A549 (cell line): ENCODE results near the gene FAM78A. TPM values are rescaled to one million over a fixed set of nuclear protein-coding genes. Genes with fewer than 3 reads are reported as not detected.

Experiments
- ATAC-seq, 2 experiments: fragments of 200-7000 bp in 1 of 2; fragments of >200 bp in 1 of 2; cut with Nextera tagmentation in 1 of 2; cut with Tn5 transposase in 1 of 2; 3 replicates each; pipeline versions ENCODE4 v1.8.0 to v1.9.1; 2018 to 2020; ENCODE audit warnings: mild to moderate bottlenecking in 1 of 2, moderate library complexity in 1 of 2
- CTCF ChIA-PET: fragments of 300-600 bp; sonication (Branson Sonifier 250); formaldehyde crosslinking; extraction: SDS; loops from one replicate; lab custom pipeline; 2021; ENCODE audit warnings: antibody characterized with exemption, inconsistent platforms; lab: Yijun Ruan, JAX
- POLR2A ChIA-PET: fragments of 350-600 bp; formaldehyde crosslinking; extraction: SDS; loops from one replicate; lab custom pipeline; 2021; ENCODE audit warnings: antibody characterized with exemption, inconsistent platforms; lab: Yijun Ruan, JAX
- DNase-seq, 2 experiments: peaks; one replicate each; pipeline versions ENCODE4 v3.0.0 to v3.0.0-alpha.2; 2011 to 2016; ENCODE audit warnings: low read depth in 1 of 2, low spot score in 1 of 2
- FAIRE-seq: peaks from 2 replicates; lab custom pipeline; 2011; peaks lifted over from hg19 to GRCh38; lab: Jason Lieb, UNC
- H3K27ac ChIP-seq, 2 experiments: fragments of >200 bp; sonication (Bioruptor Twin); formaldehyde crosslinking; 3 replicates each; pipeline ENCODE4 v1.5.1; 2016 to 2017
- H3K4me1 ChIP-seq: fragments of >200 bp; sonication (Bioruptor Twin); formaldehyde crosslinking; 3 replicates; pipeline ENCODE4 v1.6.1; 2016
- H3K4me2 ChIP-seq: fragments of >200 bp; sonication (Bioruptor Twin); formaldehyde crosslinking; 3 replicates; pipeline ENCODE4 v1.6.1; 2016
- H3K4me3 ChIP-seq: fragments of >200 bp; sonication (Bioruptor Twin); formaldehyde crosslinking; 3 replicates; pipeline ENCODE4 v1.5.1; 2016
- H3K9me3 ChIP-seq: fragments of >200 bp; sonication (Bioruptor Twin); formaldehyde crosslinking; 3 replicates; pipeline ENCODE4 v1.6.1; 2016
- EHMT2 ChIP-seq: fragments of 200-600 bp; sonication (generic); IDR thresholded peaks from 2 replicates; pipeline ENCODE4 v1.6.1; 2016; ENCODE audit warnings: antibody characterized with exemption, low read depth, mild to moderate bottlenecking, moderate library complexity
- ELK1 ChIP-seq: fragments of 150-350 bp; IDR thresholded peaks from 2 replicates; pipeline ENCODE4 v1.6.1; 2014; ENCODE audit warnings: low read depth, mild to moderate bottlenecking, low read length
- HEYL ChIP-seq: fragments of 250-450 bp; sonication (Bioruptor Pico); IDR thresholded peaks from 2 replicates; pipeline ENCODE4 v1.8.0; 2021; ENCODE audit warnings: mild to moderate bottlenecking, moderate library complexity
- HOXA7 ChIP-seq: fragments of 250-450 bp; sonication (Bioruptor Pico); IDR thresholded peaks from 2 replicates; pipeline ENCODE4 v1.5.0; 2020; ENCODE audit warnings: mild to moderate bottlenecking, moderate library complexity
- HOXB5 ChIP-seq: fragments of 250-450 bp; sonication (Bioruptor Pico); IDR thresholded peaks from 2 replicates; pipeline ENCODE4 v1.5.0; 2020; ENCODE audit warnings: mild to moderate bottlenecking, moderate library complexity
- JUN ChIP-seq, 2 experiments: fragments of >200 bp; sonication (Bioruptor Twin); formaldehyde crosslinking; IDR thresholded peaks; 2 replicates in 1 of 2; 3 replicates in 1 of 2; pipeline ENCODE4 v1.6.1; 2016 to 2017
- MAFK ChIP-seq: fragments of 450-650 bp; IDR thresholded peaks from 2 replicates; pipeline ENCODE4 v1.6.1; 2014; ENCODE audit not compliant: partially characterized antibody
- MYC ChIP-seq: IDR thresholded peaks from 2 replicates; pipeline ENCODE4 v1.6.1; 2012; ENCODE audit warnings: mild to moderate bottlenecking, inconsistent platforms, low read length, improper control_type of control experiment, borderline replicate concordance
- NFE2L2 ChIP-seq: fragments of 150-350 bp; conservative IDR thresholded peaks from 2 replicates; pipeline ENCODE4 v1.6.1; 2014; ENCODE audit warnings: low read length
- NR3C1 ChIP-seq: fragments of >200 bp; sonication (Bioruptor Twin); formaldehyde crosslinking; IDR thresholded peaks from 3 replicates; pipeline ENCODE4 v1.6.1; 2017
- PBX3 ChIP-seq: IDR thresholded peaks from 2 replicates; pipeline ENCODE4 v1.6.1; 2012
- PHF8 ChIP-seq: fragments of 200-600 bp; sonication (generic); IDR thresholded peaks from 2 replicates; pipeline ENCODE4 v1.6.1; 2016; ENCODE audit warnings: low read depth, mild to moderate bottlenecking, antibody characterized with exemption, moderate library complexity, borderline replicate concordance
- POLR2AphosphoS2 ChIP-seq: conservative IDR thresholded peaks from 2 replicates; pipeline ENCODE4 v1.6.1; 2012; ENCODE audit warnings: low read length, improper control_type of control experiment, inconsistent platforms
- RAD21 ChIP-seq, 2 experiments: fragments of >200 bp in 1 of 2; sonication (Bioruptor Twin) in 1 of 2; formaldehyde crosslinking in 1 of 2; IDR thresholded peaks in 1 of 2; conservative IDR thresholded peaks in 1 of 2; 2 replicates in 1 of 2; 3 replicates in 1 of 2; pipeline ENCODE4 v1.6.1; 2012 to 2018; ENCODE audit warnings: inconsistent platforms in 1 of 2
- SMC3 ChIP-seq: fragments of >200 bp; sonication (Bioruptor Twin); formaldehyde crosslinking; IDR thresholded peaks from 3 replicates; pipeline ENCODE4 v1.6.1; 2018; ENCODE audit warnings: inconsistent platforms
- TFCP2L1 ChIP-seq: fragments of 250-450 bp; sonication (Bioruptor Pico); IDR thresholded peaks from 2 replicates; pipeline ENCODE4 v1.5.0; 2021; ENCODE audit warnings: mild to moderate bottlenecking
- USF2 ChIP-seq: fragments of 450-650 bp; IDR thresholded peaks from 2 replicates; pipeline ENCODE4 v1.6.1; 2014; ENCODE audit warnings: antibody characterized with exemption
- ZFP36 ChIP-seq: fragments of 450-650 bp; IDR thresholded peaks from 2 replicates; pipeline ENCODE4 v1.6.1; 2014; ENCODE audit warnings: borderline replicate concordance; ENCODE audit not compliant: partially characterized antibody
- WGBS: methylation state at CpG from one replicate; pipeline ENCODE4 v1.1.6; 2017; ENCODE audit errors: missing lambda C conversion rate; 5-methylcytosine and 5-hydroxymethylcytosine counted together
- polyA plus RNA-seq, 4 experiments: library from polyadenylated mRNA; depleted of rRNA in 3 of 4; stranded (reverse); fragments of >200 nt; fragmentation: RNase III in 1 of 4; extraction: RNeasy Plus Mini Kit Qiagen cat#74134 plus additional on column Dnase treatment in 1 of 4; gene quantifications; 2 replicates in 3 of 4; 3 replicates in 1 of 4; pipeline ENCODE4 v1.2.3, GENCODE V29; 2011 to 2017
- TF ChIP-seq, protein P1 (sequence below): IDR thresholded peaks from 2 replicates; pipeline ENCODE4 v1.6.1; 2012; ENCODE audit warnings: low read depth, borderline replicate concordance
- TF ChIP-seq, protein P2 (sequence below): fragments of >200 bp; sonication (Bioruptor Twin); formaldehyde crosslinking; IDR thresholded peaks from 3 replicates; pipeline ENCODE4 v1.5.1; 2016
- TF ChIP-seq, protein P3 (sequence below): fragments of >200 bp; sonication (Bioruptor Twin); formaldehyde crosslinking; IDR thresholded peaks from 2 replicates; pipeline ENCODE4 v1.6.1; 2016

Gene FAM78A
- polyA plus RNA-seq, 2 of the 4 experiments (the other 2 are of a cell fraction): 0.44 to 0.50 TPM

- TF ChIP-seq HEYL (CRISPR knock-in tag) (no peak), NFE2L2 (no peak), HOXB5 (CRISPR knock-in tag) (no peak)
Measured at GRCh38 chr9:131278702-131279111, 2.4 kb upstream of the FAM78A start (continued).

- FAIRE-seq (no peak), ATAC-seq (peak; percentile 63 to 84), DNase-seq (peak; percentile 69 to 94)
- H3K4me2 ChIP-seq: peak overlapping the region; percentile 100
- ChIA-PET CTCF (interaction anchor here (1.5 to 3.2 kb wide), 3 partner anchors 25 to 232 kb away, joined by 3 to 12 read pairs (median 3); no protein-coding TSS in a partner anchor), POLR2A (interaction anchor here (0.6 to 0.7 kb wide), 2 partner anchors 31 to 153 kb away, joined by 3 to 6 read pairs; partner anchors contain the start of gene NUP214)
- H3K4me3 ChIP-seq: peak overlapping the region; percentile 70
- H3K9me3 ChIP-seq: no peaks in the 10 kb centered on the region
- peak overlapping the region; percentile 51 to 85 for H3K27ac ChIP-seq
- TF ChIP-seq ZFP36 (peak; percentile 17), POLR2AphosphoS2 (no peak), JUN (IDR thresholded peaks at IDR 0.05) (no peak), HOXA7 (CRISPR knock-in tag) (no peak)
- WGBS: 29% methylated on average over 18 of the region's 59 CpGs
- no peaks in the 10 kb centered on the region; the same call in 2 of the 3 replicates for H3K4me1 ChIP-seq
Measured at GRCh38 chr9:131277910-131278701, 1.8 kb upstream of the FAM78A start.

DNA sequence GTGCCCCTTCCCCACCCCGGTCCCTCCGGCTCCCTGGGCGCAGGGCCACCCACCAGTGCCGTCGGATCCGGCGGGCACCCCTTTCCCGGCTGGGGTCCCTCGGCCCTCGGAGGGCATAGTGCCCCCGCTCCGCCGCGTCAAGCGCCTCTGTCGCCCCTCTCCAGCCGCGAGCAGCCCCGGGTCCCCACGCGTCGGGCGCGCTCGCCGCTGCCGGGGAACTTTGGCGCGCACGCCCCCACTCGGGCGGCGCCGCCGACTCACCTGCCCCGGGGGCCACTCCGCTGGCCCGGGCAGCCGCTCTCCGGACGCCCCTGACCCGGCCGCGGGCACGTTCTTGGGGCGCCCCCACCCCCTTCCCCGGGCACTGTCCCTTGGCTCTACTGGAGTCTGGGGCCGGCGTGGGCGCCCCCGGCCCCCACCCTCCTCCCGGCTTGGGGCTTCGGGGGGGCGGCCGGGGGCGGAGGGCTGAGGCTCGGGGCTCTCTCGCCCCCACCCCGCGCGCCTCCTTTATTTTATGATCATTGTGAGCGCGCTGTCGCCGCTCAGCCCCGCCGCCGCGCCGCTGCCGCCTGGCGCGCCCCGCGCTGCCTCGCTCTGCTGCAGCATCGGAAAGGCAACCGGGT, 1.1 kb upstream of the FAM78A start:
- 0% methylated on average over 1 of the region's 78 CpGs for WGBS
- POLR2A ChIA-PET: no interaction called here
- TF ChIP-seq PHF8 (no peak), TFCP2L1 (CRISPR knock-in tag) (no peak), USF2 (no peak), MYC (no peak), EHMT2 (no peak)
- TF ChIP-seq, protein P1, sequence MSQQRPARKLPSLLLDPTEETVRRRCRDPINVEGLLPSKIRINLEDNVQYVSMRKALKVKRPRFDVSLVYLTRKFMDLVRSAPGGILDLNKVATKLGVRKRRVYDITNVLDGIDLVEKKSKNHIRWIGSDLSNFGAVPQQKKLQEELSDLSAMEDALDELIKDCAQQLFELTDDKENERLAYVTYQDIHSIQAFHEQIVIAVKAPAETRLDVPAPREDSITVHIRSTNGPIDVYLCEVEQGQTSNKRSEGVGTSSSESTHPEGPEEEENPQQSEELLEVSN: no peak
- TF ChIP-seq, protein P2, sequence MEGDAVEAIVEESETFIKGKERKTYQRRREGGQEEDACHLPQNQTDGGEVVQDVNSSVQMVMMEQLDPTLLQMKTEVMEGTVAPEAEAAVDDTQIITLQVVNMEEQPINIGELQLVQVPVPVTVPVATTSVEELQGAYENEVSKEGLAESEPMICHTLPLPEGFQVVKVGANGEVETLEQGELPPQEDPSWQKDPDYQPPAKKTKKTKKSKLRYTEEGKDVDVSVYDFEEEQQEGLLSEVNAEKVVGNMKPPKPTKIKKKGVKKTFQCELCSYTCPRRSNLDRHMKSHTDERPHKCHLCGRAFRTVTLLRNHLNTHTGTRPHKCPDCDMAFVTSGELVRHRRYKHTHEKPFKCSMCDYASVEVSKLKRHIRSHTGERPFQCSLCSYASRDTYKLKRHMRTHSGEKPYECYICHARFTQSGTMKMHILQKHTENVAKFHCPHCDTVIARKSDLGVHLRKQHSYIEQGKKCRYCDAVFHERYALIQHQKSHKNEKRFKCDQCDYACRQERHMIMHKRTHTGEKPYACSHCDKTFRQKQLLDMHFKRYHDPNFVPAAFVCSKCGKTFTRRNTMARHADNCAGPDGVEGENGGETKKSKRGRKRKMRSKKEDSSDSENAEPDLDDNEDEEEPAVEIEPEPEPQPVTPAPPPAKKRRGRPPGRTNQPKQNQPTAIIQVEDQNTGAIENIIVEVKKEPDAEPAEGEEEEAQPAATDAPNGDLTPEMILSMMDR: 0 out of 3 replicates have a peak, but pooled peaks have one; percentile 9
- TF ChIP-seq, all 56 proteins: peak for 1
- no peaks in the 10 kb centered on the region for H3K9me3 ChIP-seq
- peak overlapping the region; percentile 51 to 85 for H3K27ac ChIP-seq
- DNase-seq: no peak
- no peak for FAIRE-seq
- no peak for ATAC-seq
- H3K4me3 ChIP-seq: peak overlapping the region; percentile 70
- CTCF ChIA-PET: interaction anchor here (1.5 to 1.6 kb wide), 2 partner anchors 26 to 231 kb away, joined by 3 read pairs; no protein-coding TSS in a partner anchor
- peak overlapping the region; percentile 100 for H3K4me2 ChIP-seq
- no peaks in the 10 kb centered on the region; the same call in 2 of the 3 replicates for H3K4me1 ChIP-seq

DNA sequence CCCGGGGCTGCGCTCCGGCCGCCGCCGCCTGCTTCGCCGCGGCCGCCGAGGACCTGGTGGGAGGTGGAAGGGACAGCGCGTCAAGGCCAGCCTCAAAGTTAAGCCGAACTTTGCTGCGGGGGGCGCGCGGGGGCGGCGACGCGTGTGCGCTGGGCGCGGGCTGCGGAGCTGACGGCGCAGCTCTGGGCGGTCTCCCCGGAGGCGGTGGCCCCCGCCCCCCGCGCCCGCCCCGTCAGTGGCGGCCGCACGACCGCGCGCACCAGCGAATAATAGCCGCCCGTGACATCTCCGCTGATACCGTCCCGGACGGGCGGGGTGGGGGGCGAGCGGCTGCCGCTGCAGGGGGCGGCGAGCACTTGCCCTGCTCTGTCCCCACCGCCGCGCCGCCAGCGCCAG, 579 bp upstream of the FAM78A start:
- no peak for ATAC-seq
- WGBS: no CpG with 5 or more reads among the region's 60 CpGs

More for the DNA sequence above, 579 bp upstream of the FAM78A start:
- no peak for FAIRE-seq
- ChIA-PET POLR2A (no interaction called here), CTCF (no interaction called here)
- Histone ChIP-seq H3K4me1 (no peaks in the 10 kb centered on the region; the same call in 2 of the 3 replicates), H3K4me2 (peak overlapping the region; percentile 100), H3K4me3 (peak overlapping the region; percentile 70), H3K9me3 (no peaks in the 10 kb centered on the region), H3K27ac (peak overlapping the region; percentile 51 to 85; a peak in 5 of 6 replicates)
- TF ChIP-seq ZFP36 (no peak), MAFK (no peak), RAD21 (conservative IDR thresholded peaks at IDR 0.05 in 1 of 2, IDR thresholded peaks at IDR 0.05 in 1 of 2) (no peak), NR3C1 (no peak), PBX3 (no peak), ELK1 (no peak), HOXA7 (CRISPR knock-in tag) (no peak), SMC3 (no peak)
- TF ChIP-seq, protein P1: no peak
- TF ChIP-seq, protein P3, sequence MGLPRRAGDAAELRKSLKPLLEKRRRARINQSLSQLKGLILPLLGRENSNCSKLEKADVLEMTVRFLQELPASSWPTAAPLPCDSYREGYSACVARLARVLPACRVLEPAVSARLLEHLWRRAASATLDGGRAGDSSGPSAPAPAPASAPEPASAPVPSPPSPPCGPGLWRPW: no peak
- DNase-seq: no peak
